DMS53 treated with DMSO at 0.1 percent for 48 hours (cell line): ENCODE results near the gene RADIL.
"Not testable (repeated sequence)": the region's sequence is repeated elsewhere in the genome, so short reads cannot be mapped to it uniquely, and the experiment has no call there.

Source experiments
- DNase-seq: peaks from one replicate; lab custom pipeline; 2025; ENCODE audit not compliant: unreplicated experiment; lab: John Stamatoyannopoulos, UW

RADIL gene

GRCh38 chr7:4794171-4794570, 89.3 kb downstream of the RADIL start:
- DNase-seq: not testable (repeated sequence)

GRCh38 chr7:4793385-4793993, 90.0 kb downstream of the RADIL start:
- not testable (repeated sequence) for DNase-seq

GRCh38 chr7:4792537-4793126, 90.9 kb downstream of the RADIL start:
- DNase-seq: no peak

- DNase-seq: no peak
Observed at GRCh38 chr7:4791738-4792536, 91.6 kb downstream of the RADIL start.

GRCh38 chr7:4791101-4791737, 92.3 kb downstream of the RADIL start:
- no peak for DNase-seq

- no peak for DNase-seq
Observed at GRCh38 chr7:4790516-4790991, 93.0 kb downstream of the RADIL start.

- no peak for DNase-seq
Observed at GRCh38 chr7:4790078-4790465, 93.4 kb downstream of the RADIL start.

- DNase-seq: no peak
Observed at GRCh38 chr7:4789194-4790077, 94.1 kb downstream of the RADIL start.

- DNase-seq: no peak
Observed at GRCh38 chr7:4788627-4789189, 94.8 kb downstream of the RADIL start.

- no peak for DNase-seq
Observed at GRCh38 chr7:4787947-4788626, 95.4 kb downstream of the RADIL start.

GRCh38 chr7:4787541-4787940, 96.0 kb downstream of the RADIL start:
- DNase-seq: no peak

- no peak for DNase-seq
Observed at GRCh38 chr7:4786015-4786414, 97.5 kb downstream of the RADIL start.

- DNase-seq: no peak
Observed at GRCh38 chr7:4785371-4785770, 98.1 kb downstream of the RADIL start.

GRCh38 chr7:4784799-4785198, 98.7 kb downstream of the RADIL start:
- no peak for DNase-seq

GRCh38 chr7:4783762-4784351, 99.7 kb downstream of the RADIL start:
- DNase-seq: no peak

GRCh38 chr7:4783292-4783652, 100.2 kb downstream of the RADIL start:
- DNase-seq: no peak

- no peak for DNase-seq
Observed at GRCh38 chr7:4782333-4783291, 100.9 kb downstream of the RADIL start.

- no peak for DNase-seq
Observed at GRCh38 chr7:4781366-4782069, 102.0 kb downstream of the RADIL start.
